ENCODE measurements around the gene KRT78.

KRT78 gene

GRCh38 chr12:52814710-52815155 is 34.1 kb downstream of the KRT78 start:
- TF ChIP-seq, protein P1, sequence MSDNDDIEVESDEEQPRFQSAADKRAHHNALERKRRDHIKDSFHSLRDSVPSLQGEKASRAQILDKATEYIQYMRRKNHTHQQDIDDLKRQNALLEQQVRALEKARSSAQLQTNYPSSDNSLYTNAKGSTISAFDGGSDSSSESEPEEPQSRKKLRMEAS (IDR thresholded peaks at IDR 0.05; ENCODE audit: low read depth, low read length): no peak
- TF ChIP-seq MYC (IDR thresholded peaks at IDR 0.05; ENCODE audit: low read depth, low read length) (no peak), POLR2A (IDR thresholded peaks at IDR 0.05; ENCODE audit: extremely low read depth, insufficient read length) (no peak)
- TF ChIP-seq, protein P2, sequence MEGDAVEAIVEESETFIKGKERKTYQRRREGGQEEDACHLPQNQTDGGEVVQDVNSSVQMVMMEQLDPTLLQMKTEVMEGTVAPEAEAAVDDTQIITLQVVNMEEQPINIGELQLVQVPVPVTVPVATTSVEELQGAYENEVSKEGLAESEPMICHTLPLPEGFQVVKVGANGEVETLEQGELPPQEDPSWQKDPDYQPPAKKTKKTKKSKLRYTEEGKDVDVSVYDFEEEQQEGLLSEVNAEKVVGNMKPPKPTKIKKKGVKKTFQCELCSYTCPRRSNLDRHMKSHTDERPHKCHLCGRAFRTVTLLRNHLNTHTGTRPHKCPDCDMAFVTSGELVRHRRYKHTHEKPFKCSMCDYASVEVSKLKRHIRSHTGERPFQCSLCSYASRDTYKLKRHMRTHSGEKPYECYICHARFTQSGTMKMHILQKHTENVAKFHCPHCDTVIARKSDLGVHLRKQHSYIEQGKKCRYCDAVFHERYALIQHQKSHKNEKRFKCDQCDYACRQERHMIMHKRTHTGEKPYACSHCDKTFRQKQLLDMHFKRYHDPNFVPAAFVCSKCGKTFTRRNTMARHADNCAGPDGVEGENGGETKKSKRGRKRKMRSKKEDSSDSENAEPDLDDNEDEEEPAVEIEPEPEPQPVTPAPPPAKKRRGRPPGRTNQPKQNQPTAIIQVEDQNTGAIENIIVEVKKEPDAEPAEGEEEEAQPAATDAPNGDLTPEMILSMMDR (IDR thresholded peaks at IDR 0.05; ENCODE audit: low read depth, low read length): no peak
- H3K4me3 ChIP-seq (ENCODE audit: low read depth, low read length): no peak overlapping the region
- DNase-seq (ENCODE audit: low read depth): no peak

GRCh38 chr12:52813885-52814709 is 34.7 kb downstream of the KRT78 start, which contains the start of gene KRT4:
TSS of gene KRT4 (minus strand) at chr12:52814116. CDS start at chr12:52814058, 58 bp downstream.
- DNase-seq (ENCODE audit: low read depth): no peak
- TF ChIP-seq, protein P2 (IDR thresholded peaks at IDR 0.05; ENCODE audit: low read depth, low read length): no peak
- TF ChIP-seq, protein P1 (IDR thresholded peaks at IDR 0.05; ENCODE audit: low read depth, low read length): no peak
- TF ChIP-seq POLR2A (IDR thresholded peaks at IDR 0.05; ENCODE audit: extremely low read depth, insufficient read length) (no peak), MYC (IDR thresholded peaks at IDR 0.05; ENCODE audit: low read depth, low read length) (no peak)
- no peak within 1 kb of the TSS for H3K4me3 ChIP-seq (ENCODE audit: low read depth, low read length)

- no peak for TF ChIP-seq POLR2A (IDR thresholded peaks at IDR 0.05; ENCODE audit: extremely low read depth, insufficient read length)
- TF ChIP-seq, protein P2 (IDR thresholded peaks at IDR 0.05; ENCODE audit: low read depth, low read length): no peak
- TF ChIP-seq, protein P1 (IDR thresholded peaks at IDR 0.05; ENCODE audit: low read depth, low read length): no peak
- no peak for TF ChIP-seq MYC (IDR thresholded peaks at IDR 0.05; ENCODE audit: low read depth, low read length)
- H3K4me3 ChIP-seq (ENCODE audit: low read depth, low read length): no peak overlapping the region
- no peak for DNase-seq (ENCODE audit: low read depth)
These were observed 35.5 kb downstream of the KRT78 start for GRCh38 chr12:52813203-52813819.

- TF ChIP-seq, protein P1 (IDR thresholded peaks at IDR 0.05; ENCODE audit: low read depth, low read length): no peak
- no peak for DNase-seq (ENCODE audit: low read depth)
- no peak overlapping the region for H3K4me3 ChIP-seq (ENCODE audit: low read depth, low read length)
These were observed 36.0 kb downstream of the KRT78 start for GRCh38 chr12:52812749-52813148.

GRCh38 chr12:52812073-52812400 is 36.8 kb downstream of the KRT78 start:
- TF ChIP-seq MYC (IDR thresholded peaks at IDR 0.05; ENCODE audit: low read depth, low read length) (no peak), POLR2A (IDR thresholded peaks at IDR 0.05; ENCODE audit: extremely low read depth, insufficient read length) (no peak)
- TF ChIP-seq, protein P2 (IDR thresholded peaks at IDR 0.05; ENCODE audit: low read depth, low read length): no peak
- TF ChIP-seq, protein P1 (IDR thresholded peaks at IDR 0.05; ENCODE audit: low read depth, low read length): no peak
- no peak for DNase-seq (ENCODE audit: low read depth)
- no peak overlapping the region for H3K4me3 ChIP-seq (ENCODE audit: low read depth, low read length)

Data from NB4 (cell line).